GM12801 (cell line): ENCODE results near the gene PPHLN1.

ENCODE experiments used
- CTCF ChIP-seq: IDR thresholded peaks from one replicate; pipeline ENCODE4 v1.5.1; 2011; ENCODE audit warnings: control low read depth; ENCODE audit not compliant: insufficient read length; ENCODE audit errors: extremely low read depth

PPHLN1 gene

GRCh38 chr12:42481368-42481767 lies 155.4 kb downstream of the PPHLN1 start:
- TF ChIP-seq CTCF, result no peak

- TF ChIP-seq CTCF, result no peak
Measured at GRCh38 chr12:42482041-42482747, 156.2 kb downstream of the PPHLN1 start.

GRCh38 chr12:42482748-42483520 lies 157.0 kb downstream of the PPHLN1 start:
- no peak for TF ChIP-seq CTCF

- TF ChIP-seq CTCF, result no peak
Measured at GRCh38 chr12:42483521-42483790, 157.5 kb downstream of the PPHLN1 start.

GRCh38 chr12:42484996-42485395 lies 159.0 kb downstream of the PPHLN1 start:
- no peak for TF ChIP-seq CTCF

- TF ChIP-seq CTCF, result no peak
Measured at GRCh38 chr12:42485823-42486222, 159.9 kb downstream of the PPHLN1 start.

GRCh38 chr12:42486407-42486806 lies 160.4 kb downstream of the PPHLN1 start:
- TF ChIP-seq CTCF, result no peak
